Measurements from ENCODE around the gene ABAT.

DNA sequence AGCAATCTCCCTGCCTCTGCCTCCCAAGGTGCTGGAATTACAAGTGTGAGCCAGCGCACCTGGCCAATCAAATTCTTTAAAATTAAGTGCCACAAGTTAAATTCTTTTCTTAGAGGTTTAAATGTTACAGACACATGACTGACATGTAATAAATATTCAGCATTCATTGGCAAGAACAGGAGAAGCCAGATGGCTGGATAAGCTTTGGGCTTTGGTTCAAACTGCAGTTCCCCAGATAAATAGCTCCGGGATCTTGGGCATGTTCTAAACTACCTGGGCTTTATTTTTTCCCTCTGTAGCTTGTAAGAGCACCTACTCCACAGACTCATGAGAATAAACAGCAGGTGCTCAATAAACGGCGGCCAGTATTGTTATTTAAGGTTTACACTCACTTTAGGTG, 34.1 kb downstream of the ABAT start:
- no peak for TF ChIP-seq POLR2A (IDR thresholded peaks at IDR 0.05)
- TF ChIP-seq, protein P1, sequence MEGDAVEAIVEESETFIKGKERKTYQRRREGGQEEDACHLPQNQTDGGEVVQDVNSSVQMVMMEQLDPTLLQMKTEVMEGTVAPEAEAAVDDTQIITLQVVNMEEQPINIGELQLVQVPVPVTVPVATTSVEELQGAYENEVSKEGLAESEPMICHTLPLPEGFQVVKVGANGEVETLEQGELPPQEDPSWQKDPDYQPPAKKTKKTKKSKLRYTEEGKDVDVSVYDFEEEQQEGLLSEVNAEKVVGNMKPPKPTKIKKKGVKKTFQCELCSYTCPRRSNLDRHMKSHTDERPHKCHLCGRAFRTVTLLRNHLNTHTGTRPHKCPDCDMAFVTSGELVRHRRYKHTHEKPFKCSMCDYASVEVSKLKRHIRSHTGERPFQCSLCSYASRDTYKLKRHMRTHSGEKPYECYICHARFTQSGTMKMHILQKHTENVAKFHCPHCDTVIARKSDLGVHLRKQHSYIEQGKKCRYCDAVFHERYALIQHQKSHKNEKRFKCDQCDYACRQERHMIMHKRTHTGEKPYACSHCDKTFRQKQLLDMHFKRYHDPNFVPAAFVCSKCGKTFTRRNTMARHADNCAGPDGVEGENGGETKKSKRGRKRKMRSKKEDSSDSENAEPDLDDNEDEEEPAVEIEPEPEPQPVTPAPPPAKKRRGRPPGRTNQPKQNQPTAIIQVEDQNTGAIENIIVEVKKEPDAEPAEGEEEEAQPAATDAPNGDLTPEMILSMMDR (IDR thresholded peaks at IDR 0.05): no peak

All from ovary (tissue), 3 donors.